Neuronal stem cell (in vitro differentiated cells): ENCODE measurements around the gene HMHB1.

ENCODE experiments used
- DNase-seq: peaks from one replicate; pipeline ENCODE4 v3.0.0-alpha.2; 2013; ENCODE audit warnings: low spot score
- H2AFZ ChIP-seq: one replicate; pipeline ENCODE4 v1.6.1; 2013; ENCODE audit warnings: mild to moderate bottlenecking, low read length, inconsistent platforms
- H2AK5ac ChIP-seq: 2 replicates; pipeline ENCODE4 v1.6.1; 2013; ENCODE audit warnings: low read depth, mild to moderate bottlenecking, inconsistent platforms, low read length, moderate library complexity, mixed read lengths
- H2BK120ac ChIP-seq: 2 replicates; pipeline ENCODE4 v1.6.1; 2013; ENCODE audit warnings: low read depth, mild to moderate bottlenecking, inconsistent platforms, low read length, moderate library complexity, mixed read lengths
- H2BK12ac ChIP-seq: one replicate; pipeline ENCODE4 v1.6.1; 2013; ENCODE audit warnings: low read length, inconsistent platforms
- H2BK15ac ChIP-seq: 2 replicates; pipeline ENCODE4 v1.6.1; 2013; ENCODE audit warnings: mild to moderate bottlenecking, low read length, inconsistent platforms, mixed read lengths
- H2BK5ac ChIP-seq: one replicate; pipeline ENCODE4 v1.6.1; 2013; ENCODE audit warnings: inconsistent platforms, mild to moderate bottlenecking, low read length, moderate library complexity
- H3K14ac ChIP-seq: one replicate; pipeline ENCODE4 v1.6.1; 2013; ENCODE audit warnings: low read length, inconsistent platforms
- H3K18ac ChIP-seq: 2 replicates; pipeline ENCODE4 v1.6.1; 2013; ENCODE audit warnings: low read length, inconsistent platforms
- H3K23ac ChIP-seq: 2 replicates; pipeline ENCODE4 v1.6.1; 2013; ENCODE audit warnings: low read depth, mild to moderate bottlenecking, mixed read lengths, low read length, inconsistent platforms; ENCODE audit not compliant: poor library complexity
- H3K27ac ChIP-seq: replicated peaks from 3 replicates; pipeline ENCODE4 v1.5.1; 2013; ENCODE audit warnings: low read length, inconsistent platforms
- H3K27me3 ChIP-seq, 3 experiments: 2 replicates each; pipeline ENCODE4 v1.6.1; 2013; ENCODE audit warnings: low read length in 3 of 3, mild to moderate bottlenecking in 2 of 3, inconsistent platforms in 1 of 3, low read depth in 1 of 3, mixed read lengths in 1 of 3, moderate library complexity in 1 of 3; ENCODE audit not compliant: control insufficient read depth in 3 of 3, insufficient read depth in 3 of 3
- H3K36me3 ChIP-seq, 2 donors: replicated peaks in 1 of 2; 2 replicates each; pipeline ENCODE4 v1.6.1; 2013; ENCODE audit warnings: low read length in 2 of 2; ENCODE audit not compliant: control insufficient read depth in 2 of 2, insufficient read depth in 2 of 2
- H3K4ac ChIP-seq: 2 replicates; pipeline ENCODE4 v1.6.1; 2013; ENCODE audit warnings: inconsistent platforms, mild to moderate bottlenecking, low read length, moderate library complexity
- H3K4me1 ChIP-seq, 2 donors: 1 replicate in 1 of 2; 2 replicates in 1 of 2; pipeline ENCODE4 v1.6.1; 2013; ENCODE audit warnings: low read length in 2 of 2, low read depth in 1 of 2; ENCODE audit not compliant: control insufficient read depth in 2 of 2, insufficient read depth in 1 of 2
- H3K4me2 ChIP-seq: one replicate; pipeline ENCODE4 v1.6.1; 2013; ENCODE audit warnings: mild to moderate bottlenecking, low read length, inconsistent platforms; ENCODE audit not compliant: insufficient read depth, poor library complexity, severe bottlenecking
- H3K4me3 ChIP-seq, 2 donors: 2 replicates each; pipeline ENCODE4 v1.5.1; 2013; ENCODE audit warnings: low read length in 2 of 2, mild to moderate bottlenecking in 2 of 2, inconsistent platforms in 1 of 2, moderate library complexity in 1 of 2
- H3K79me1 ChIP-seq: one replicate; pipeline ENCODE4 v1.6.1; 2013; ENCODE audit warnings: low read depth, mild to moderate bottlenecking, inconsistent platforms, low read length, moderate library complexity
- H3K9ac ChIP-seq: one replicate; pipeline ENCODE4 v1.6.1; 2013; ENCODE audit warnings: mild to moderate bottlenecking, low read depth, low read length, inconsistent platforms; ENCODE audit not compliant: poor library complexity
- H3K9me3 ChIP-seq, 2 donors: replicated peaks in 1 of 2; 2 replicates each; pipeline versions ENCODE3 to v1.6.1; 2013; ENCODE audit warnings: low read length in 2 of 2, mild to moderate bottlenecking in 2 of 2, inconsistent platforms in 1 of 2, low read depth in 1 of 2, mixed read lengths in 1 of 2, moderate library complexity in 1 of 2; ENCODE audit not compliant: control insufficient read depth in 2 of 2, insufficient read depth in 1 of 2
- H4K8ac ChIP-seq: one replicate; pipeline ENCODE4 v1.6.1; 2013; ENCODE audit warnings: low read depth, mild to moderate bottlenecking, inconsistent platforms, low read length, moderate library complexity
- H4K91ac ChIP-seq: one replicate; pipeline ENCODE4 v1.6.1; 2013; ENCODE audit warnings: low read length, low read depth, mild to moderate bottlenecking, inconsistent platforms; ENCODE audit not compliant: poor library complexity
- WGBS, 2 donors: extraction: QIAGEN DNeasy Blood & Tissue Kit; methylation state at CpG; one replicate each; pipeline ENCODE4 v1.1.7; 2013; ENCODE audit warnings: missing lambda C conversion rate in 2 of 2, mixed read lengths in 1 of 2; ENCODE audit not compliant: insufficient read length in 2 of 2, insufficient replicate concordance in 1 of 2; ENCODE audit errors: extremely low coverage in 2 of 2; 5-methylcytosine and 5-hydroxymethylcytosine counted together

HMHB1 gene

DNA sequence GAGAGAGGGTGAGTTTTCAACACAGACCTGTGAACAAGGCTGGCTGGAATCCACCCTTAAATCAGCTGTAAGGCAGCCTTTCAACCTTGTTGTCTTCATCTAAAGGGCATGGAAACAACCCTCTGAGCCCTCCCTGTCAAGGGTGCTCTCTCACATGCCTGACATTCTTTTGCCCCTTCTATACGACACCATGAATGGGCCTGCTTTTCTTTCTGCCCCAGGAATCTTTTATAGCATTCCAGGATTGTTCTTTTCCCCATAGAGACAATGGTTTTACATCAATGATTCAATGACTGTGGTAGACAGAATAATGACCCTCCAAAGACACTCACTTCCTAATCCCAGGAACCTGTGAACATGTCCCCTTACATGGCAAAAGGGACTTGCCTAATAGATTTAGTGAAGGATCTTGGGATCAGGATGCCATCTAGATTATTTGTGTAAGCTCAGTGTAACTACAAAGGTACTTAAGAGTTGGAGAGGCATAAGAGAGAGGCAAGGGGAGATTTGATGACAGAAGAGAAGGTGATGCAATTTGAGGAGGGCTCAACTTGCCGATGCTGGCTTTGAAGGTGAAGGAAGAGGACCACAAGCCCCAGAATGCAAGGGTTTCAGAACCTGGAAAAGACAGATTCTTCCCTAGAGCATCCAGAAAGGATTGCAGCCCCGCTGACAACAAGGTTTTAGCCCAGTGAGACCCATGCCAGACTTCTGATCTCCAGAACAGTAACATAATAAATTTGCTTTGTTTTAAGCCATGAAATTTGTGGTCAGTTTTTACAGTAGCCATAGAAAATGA lies 29.2 kb upstream of the HMHB1 start:
- peaks cover 9 to 16% of the 10 kb centered on the region in 2 donors for H3K4me1 ChIP-seq
- H2AFZ ChIP-seq = no peak overlapping the region
- H3K4me3 ChIP-seq = no peak overlapping the region
- no peak overlapping the region for H2AK5ac ChIP-seq
- no peak overlapping the region for H2BK15ac ChIP-seq
- H3K9ac ChIP-seq = no peak overlapping the region
- H2BK12ac ChIP-seq = no peak overlapping the region
- H3K23ac ChIP-seq = no peak overlapping the region
- H3K27me3 ChIP-seq = no peaks in the 10 kb centered on the region
- no peaks in the 10 kb centered on the region for H3K79me1 ChIP-seq
- peak; percentile 62 for DNase-seq
- H3K18ac ChIP-seq = no peak overlapping the region
- H3K27ac ChIP-seq = peak overlapping the region; percentile 61
- H4K91ac ChIP-seq = no peak overlapping the region
- no peak overlapping the region for H2BK120ac ChIP-seq
- no peaks in the 10 kb centered on the region for H3K36me3 ChIP-seq
- no peaks in the 10 kb centered on the region for H3K9me3 ChIP-seq
- WGBS, 2 donors = no CpG with 5 or more reads among the region's 3 CpGs
- H3K14ac ChIP-seq = no peak overlapping the region
- no peak overlapping the region for H3K4ac ChIP-seq
- H4K8ac ChIP-seq = no peak overlapping the region
- no peak overlapping the region for H3K4me2 ChIP-seq
- no peak overlapping the region for H2BK5ac ChIP-seq

DNA sequence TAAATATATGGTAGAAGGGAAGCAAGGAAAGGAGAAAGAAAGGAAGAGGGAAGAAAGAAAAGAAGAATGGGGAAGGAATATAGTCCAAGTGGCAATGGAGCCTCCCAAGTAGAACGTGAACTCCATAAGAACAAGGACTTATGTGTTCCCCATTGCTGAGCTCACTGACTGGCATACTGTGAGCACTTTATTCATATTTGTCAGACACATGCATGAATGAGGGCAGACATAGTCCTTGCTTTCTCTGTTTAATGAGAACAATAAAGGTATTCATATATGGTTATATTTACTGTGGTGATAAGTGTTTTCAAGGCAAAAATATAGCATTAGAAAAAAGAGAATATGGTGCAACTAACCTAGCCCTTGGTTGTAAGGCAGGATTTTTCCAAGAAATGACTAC lies 23.6 kb upstream of the HMHB1 start:
- H3K18ac ChIP-seq = no peak overlapping the region
- H2BK120ac ChIP-seq = no peak overlapping the region
- H3K36me3 ChIP-seq = no peaks in the 10 kb centered on the region
- no CpG with 5 or more reads among the region's 1 CpG for WGBS, 2 donors
- H4K8ac ChIP-seq = no peak overlapping the region
- no peak overlapping the region for H3K4me3 ChIP-seq
- no peak for DNase-seq
- no peak overlapping the region for H3K27ac ChIP-seq
- no peak overlapping the region for H2BK15ac ChIP-seq
- no peaks in the 10 kb centered on the region for H3K9me3 ChIP-seq
- H2AFZ ChIP-seq = no peak overlapping the region
- no peak overlapping the region for H2BK12ac ChIP-seq
- H2BK5ac ChIP-seq = no peak overlapping the region
- no peaks in the 10 kb centered on the region for H3K27me3 ChIP-seq
- H3K79me1 ChIP-seq = no peaks in the 10 kb centered on the region
- H4K91ac ChIP-seq = no peak overlapping the region
- H3K9ac ChIP-seq = no peak overlapping the region
- no peak overlapping the region for H3K23ac ChIP-seq
- H2AK5ac ChIP-seq = no peak overlapping the region
- peaks cover 10% of the 10 kb centered on the region in 2 donors for H3K4me1 ChIP-seq
- H3K4ac ChIP-seq = no peak overlapping the region
- no peak overlapping the region for H3K14ac ChIP-seq
- no peak overlapping the region for H3K4me2 ChIP-seq

DNA sequence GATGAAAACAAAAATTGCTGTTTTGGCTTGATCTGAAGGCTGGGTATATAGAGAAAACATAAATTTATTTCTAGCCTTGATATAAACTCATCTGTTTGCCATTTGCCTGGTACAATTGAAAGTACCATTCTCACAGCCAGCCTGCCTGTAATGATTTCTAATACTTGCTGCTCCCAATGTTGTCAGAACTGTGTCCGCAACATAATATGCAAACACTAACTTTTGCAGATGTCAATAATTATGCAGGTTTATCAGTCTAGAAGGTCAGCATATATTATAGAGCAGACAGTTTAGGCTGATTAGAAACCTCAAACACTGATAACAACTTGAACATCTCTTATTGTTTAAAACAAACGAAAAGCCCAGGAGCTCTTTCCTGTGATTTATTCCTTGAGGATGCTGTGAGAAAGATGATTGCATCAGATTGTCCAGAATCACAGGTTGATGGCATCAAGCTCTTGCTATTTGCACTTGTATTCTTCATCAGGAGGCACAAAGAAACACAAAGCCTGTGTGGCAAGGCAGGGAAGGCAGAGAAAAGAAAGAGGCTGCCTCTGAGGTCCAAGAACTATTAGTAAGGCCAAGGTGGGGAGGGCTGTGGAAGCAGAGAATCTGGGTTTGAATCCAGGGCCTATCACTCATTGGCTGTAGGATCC lies 21.4 kb upstream of the HMHB1 start:
- no peak overlapping the region for H4K8ac ChIP-seq
- H3K36me3 ChIP-seq = no peaks in the 10 kb centered on the region
- no peak overlapping the region for H3K4me3 ChIP-seq
- H3K14ac ChIP-seq = no peak overlapping the region
- H3K79me1 ChIP-seq = no peaks in the 10 kb centered on the region
- H3K27ac ChIP-seq = no peak overlapping the region
- H2BK12ac ChIP-seq = no peak overlapping the region
- H4K91ac ChIP-seq = no peak overlapping the region
- H3K23ac ChIP-seq = no peak overlapping the region
- no peak overlapping the region for H2BK5ac ChIP-seq
- no peak overlapping the region for H3K18ac ChIP-seq
- no peak overlapping the region for H3K4me2 ChIP-seq
- no peaks in the 10 kb centered on the region for H3K27me3 ChIP-seq
- H2BK15ac ChIP-seq = no peak overlapping the region
- H3K4me1 ChIP-seq = peaks cover 9 to 10% of the 10 kb centered on the region in 2 donors
- no peaks in the 10 kb centered on the region for H3K9me3 ChIP-seq
- no peak overlapping the region for H3K9ac ChIP-seq
- H2AFZ ChIP-seq = peak overlapping the region; percentile 18
- no CpG with 5 or more reads among the region's 2 CpGs for WGBS, 2 donors
- H2BK120ac ChIP-seq = no peak overlapping the region
- no peak overlapping the region for H2AK5ac ChIP-seq
- H3K4ac ChIP-seq = no peak overlapping the region
- DNase-seq = no peak
